SH-SY5Y (cell line): ENCODE results near the gene PTGES3L.

Source experiments
- GATA2 ChIP-seq: IDR thresholded peaks from 2 replicates; pipeline ENCODE4 v1.6.1; 2011; ENCODE audit warnings: mild to moderate bottlenecking, low read depth, low read length
- GATA3 ChIP-seq: IDR thresholded peaks from 2 replicates; pipeline ENCODE4 v1.6.1; 2011; ENCODE audit warnings: low read depth, mild to moderate bottlenecking, low read length, moderate library complexity

DNA sequence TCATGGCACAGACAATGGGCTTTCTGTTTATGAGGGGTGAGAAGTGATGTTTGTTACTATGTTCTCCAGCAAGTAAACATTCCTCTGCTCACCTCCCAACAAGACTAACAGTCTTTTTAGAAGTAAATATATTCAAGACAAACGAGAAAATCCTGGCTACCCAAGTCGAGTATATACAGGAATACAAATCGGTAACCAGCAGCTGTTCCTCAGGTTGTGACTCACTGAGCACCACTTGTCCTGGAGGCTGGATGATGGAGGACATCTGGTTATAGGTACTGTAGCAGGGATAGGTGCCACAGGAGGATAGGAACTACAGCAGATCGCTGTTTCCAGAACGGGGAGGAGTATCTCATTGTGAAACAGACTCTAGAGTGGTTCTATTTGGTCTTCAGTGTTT, 13.0 kb upstream of the PTGES3L start:
- TF ChIP-seq GATA3 (no peak), GATA2 (no peak)
